Renal pelvis (tissue), 4 donors: ENCODE measurements around the gene VWA8. TPM values are rescaled to one million over a fixed set of nuclear protein-coding genes. Genes with fewer than 3 reads are reported as not detected.

Experiments used
- DNase-seq: peaks from one replicate; pipeline ENCODE4 v3.0.0-alpha.2; 2013
- polyA plus RNA-seq, 3 donors: library from polyadenylated mRNA; unstranded; fragments of 120-200 nt; gene quantifications; one replicate each; pipeline ENCODE4 v1.2.1, GENCODE V29; 2013; ENCODE audit not compliant: insufficient read length in 3 of 3

VWA8 gene
- polyA plus RNA-seq, 3 donors, result 19.0 to 21.1 (median 19.0) TPM

DNA sequence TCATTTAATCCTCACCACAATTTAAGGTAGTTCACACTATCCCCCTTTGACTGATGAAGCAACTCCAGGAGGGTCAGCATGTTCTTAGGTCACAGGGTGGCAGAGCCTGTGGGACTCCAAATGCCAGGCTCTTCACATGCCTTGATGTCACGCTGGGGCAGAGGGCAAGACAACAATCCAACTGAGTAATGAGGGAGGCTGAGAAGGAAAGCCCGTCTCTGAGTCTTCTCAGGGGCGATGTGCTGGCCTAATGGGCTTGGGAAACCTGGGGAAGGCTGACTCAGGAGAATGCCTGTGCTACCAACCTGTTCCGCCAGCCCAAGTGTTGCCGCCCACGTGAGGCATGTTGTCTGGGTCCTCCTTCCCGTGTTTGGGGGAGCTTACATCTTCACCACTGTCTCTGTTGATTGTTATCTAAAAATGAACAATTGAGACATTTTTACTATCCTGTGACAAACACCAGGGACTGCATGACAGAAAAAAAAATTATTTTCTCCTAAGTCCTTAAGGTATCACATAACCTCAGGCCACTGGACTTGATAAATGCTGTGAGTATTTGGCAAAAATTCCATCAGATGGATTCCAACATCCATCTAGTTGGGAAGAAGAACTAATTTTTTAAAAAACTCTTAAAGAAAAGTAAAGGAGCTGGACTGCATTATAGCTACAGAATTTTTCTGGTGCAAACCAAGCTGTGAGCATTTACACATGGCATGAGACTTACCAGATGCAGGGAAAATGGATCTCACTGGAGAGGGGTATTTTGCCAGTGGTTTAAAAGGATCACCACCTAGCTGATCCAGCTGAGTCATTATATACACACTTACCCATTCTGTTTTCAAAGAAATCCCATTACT lies 346.0 kb downstream of the VWA8 start:
- DNase-seq, result no peak

DNA sequence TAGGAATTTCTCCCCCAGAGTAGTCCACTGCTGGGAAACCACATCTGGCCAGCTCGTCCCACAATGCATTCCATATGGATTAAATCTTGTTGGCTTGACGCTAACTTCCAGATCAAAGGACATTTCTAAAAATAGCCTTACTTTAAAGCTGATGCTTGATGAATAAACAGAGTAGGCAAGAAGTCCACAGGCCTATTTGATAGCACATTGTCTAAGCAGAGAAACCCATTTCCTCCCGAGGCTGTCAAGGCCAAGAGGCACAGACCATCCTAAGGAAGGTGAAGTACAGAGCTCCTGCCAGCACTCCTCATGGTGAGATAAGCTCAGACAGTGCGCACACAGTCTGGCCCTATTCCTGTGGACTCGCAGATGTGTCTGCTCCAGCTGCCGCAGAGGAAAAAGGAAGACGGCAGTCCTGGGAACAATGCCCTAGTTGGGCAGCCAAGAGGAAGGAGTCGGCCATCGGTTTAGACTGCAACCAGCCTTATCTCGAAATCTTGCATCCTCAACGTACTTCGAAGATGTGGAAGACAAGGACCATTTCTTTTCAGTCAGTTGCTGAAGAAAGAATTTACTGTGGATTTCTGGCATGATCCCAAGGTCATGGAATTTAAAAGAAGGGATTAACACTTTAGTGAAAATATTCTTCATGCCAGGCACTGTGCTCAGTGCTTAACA lies 346.8 kb downstream of the VWA8 start:
- no peak for DNase-seq

DNA sequence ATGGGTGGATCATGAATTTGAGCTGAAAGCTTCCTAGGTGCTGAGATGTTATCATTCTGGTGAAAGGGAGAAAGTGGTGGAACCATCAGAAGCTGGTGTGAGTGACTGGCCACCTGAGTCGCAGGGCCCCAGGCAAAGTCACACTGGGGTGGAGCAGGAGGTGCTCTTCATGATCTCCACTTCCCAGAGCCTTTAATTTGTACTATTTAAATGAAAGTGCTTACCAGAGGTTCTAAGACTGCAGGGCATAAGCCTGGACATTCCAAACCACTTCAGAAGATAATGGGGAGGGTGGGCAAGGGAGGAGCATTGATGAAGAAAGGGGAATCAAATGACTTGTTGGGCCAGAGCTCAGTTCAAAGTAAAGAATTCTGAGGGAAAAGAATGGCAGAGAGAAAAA lies 347.4 kb downstream of the VWA8 start:
- no peak for DNase-seq

DNA sequence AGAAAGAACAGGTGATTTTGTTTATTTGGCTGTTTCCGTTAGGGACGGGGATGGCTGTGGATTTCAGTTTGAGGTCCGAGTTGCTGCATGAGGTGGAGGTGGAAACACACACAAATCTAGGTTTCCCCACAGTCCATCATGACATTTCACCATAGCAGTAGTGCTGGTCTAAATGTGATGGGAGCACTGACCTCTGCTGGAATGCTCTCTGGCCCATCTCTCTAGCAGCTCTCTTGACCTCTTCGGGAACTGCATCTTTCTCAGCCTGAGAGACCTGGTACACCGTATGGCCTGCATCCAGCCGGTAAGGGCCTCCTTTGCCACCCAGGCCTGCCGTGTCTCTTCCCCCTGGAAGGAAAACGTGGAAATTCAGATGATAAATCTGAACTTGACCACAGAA lies 349.5 kb downstream of the VWA8 start:
- no peak for DNase-seq

DNA sequence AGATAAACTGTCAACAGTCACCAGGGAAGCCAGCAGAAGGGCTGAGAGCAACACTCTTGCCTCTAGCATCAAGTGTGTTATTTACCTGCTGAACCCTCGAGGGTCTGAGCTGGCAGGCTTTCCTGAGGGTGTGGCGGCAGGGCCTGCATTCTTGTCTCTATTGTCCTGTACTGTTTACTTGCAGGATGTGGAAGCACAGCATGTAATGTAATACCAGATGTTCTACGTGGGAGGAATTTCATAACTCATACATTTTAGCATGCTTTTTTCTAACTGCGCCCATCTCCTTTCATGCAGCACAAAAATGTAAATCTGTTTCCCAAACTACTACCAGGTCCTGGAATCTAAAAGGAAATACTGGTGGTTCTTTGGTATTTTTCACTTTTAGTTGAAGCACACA lies 350.5 kb downstream of the VWA8 start:
- no peak for DNase-seq

DNA sequence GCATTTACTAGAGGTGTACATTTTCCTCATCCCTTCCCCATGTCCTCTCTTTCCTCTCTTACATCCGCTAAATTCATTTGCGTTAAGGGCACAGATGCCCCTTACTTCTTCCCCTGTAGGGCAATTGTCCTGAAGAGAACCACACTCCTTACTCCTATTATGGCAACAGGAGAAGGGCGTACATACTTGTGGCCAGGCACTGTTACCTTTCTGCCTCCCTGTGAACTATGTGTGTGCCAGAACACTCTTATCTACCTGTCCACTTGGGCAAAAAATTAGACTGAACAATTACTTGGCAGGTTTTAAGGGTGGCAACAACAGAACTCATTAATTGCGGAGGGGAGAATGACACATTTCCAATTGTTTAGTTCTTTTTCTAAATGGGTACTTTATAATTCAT lies 351.1 kb downstream of the VWA8 start:
- no peak for DNase-seq

DNA sequence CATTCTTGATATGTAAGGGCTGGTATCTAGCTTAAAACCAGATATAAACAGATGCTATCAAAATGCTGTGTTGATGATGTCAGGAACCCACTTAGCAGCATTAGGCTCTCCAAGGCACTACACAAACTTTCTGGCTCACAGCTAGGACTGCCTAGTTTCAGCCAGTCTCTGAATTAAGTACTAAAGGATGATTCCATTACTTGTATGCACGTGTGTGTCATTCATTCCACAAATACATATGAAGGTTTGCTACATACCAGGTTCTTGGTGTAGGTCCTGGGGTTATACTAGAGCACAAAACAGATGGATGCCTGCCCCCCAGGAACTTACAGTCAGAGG lies 352.1 kb downstream of the VWA8 start:
- no peak for DNase-seq

DNA sequence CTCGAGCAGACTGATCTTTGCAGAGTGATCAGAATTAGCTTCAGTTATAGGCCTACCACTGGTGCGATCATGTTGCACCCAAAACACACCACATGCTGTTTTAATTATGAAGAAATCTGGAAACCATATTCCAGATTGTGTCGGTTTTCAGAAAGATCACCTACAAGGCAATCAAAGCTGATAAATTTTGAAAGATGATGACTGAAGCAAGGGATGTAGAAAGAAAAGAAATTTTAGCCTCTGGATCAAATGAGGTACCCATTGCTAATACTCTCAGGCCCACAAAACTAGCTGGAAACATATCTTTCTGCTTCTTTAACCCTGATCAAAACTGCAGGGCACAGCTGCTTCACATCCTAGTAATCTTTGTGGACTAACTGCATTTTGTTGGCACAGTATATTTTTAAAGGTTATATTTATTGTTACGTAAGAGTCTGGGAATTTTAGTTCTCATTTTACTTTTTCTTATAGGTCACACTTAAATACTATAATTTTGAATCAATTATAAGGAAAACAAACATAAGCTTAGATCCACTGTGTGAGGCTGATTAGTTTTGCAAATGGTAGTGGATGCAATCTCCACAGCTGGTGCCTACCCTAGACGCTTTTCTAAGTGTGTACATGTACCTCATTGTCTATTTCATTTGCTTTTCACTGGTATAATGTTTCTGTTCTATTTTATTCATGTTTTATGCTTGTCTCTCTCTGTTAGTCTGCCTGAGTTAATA lies 352.6 kb downstream of the VWA8 start:
- no peak for DNase-seq

DNA sequence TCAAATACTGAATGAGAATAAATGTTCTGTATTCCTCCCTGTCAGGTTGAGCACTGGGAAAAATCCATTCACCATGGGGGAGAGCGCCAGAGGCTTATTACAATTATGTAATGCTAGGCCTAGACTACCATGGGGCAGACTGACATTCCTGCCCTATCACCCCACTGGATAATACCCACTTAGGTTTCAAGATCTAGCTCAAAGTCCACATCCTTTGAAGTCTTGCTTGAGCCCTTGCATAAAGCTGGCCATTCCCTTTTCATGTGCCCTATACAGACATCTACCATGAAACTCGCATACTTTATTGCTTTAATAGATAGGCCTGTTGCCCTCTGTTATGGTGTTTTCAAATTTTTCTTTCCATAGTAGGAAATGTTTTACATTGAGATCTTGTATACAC lies 354.3 kb downstream of the VWA8 start:
- no peak for DNase-seq

DNA sequence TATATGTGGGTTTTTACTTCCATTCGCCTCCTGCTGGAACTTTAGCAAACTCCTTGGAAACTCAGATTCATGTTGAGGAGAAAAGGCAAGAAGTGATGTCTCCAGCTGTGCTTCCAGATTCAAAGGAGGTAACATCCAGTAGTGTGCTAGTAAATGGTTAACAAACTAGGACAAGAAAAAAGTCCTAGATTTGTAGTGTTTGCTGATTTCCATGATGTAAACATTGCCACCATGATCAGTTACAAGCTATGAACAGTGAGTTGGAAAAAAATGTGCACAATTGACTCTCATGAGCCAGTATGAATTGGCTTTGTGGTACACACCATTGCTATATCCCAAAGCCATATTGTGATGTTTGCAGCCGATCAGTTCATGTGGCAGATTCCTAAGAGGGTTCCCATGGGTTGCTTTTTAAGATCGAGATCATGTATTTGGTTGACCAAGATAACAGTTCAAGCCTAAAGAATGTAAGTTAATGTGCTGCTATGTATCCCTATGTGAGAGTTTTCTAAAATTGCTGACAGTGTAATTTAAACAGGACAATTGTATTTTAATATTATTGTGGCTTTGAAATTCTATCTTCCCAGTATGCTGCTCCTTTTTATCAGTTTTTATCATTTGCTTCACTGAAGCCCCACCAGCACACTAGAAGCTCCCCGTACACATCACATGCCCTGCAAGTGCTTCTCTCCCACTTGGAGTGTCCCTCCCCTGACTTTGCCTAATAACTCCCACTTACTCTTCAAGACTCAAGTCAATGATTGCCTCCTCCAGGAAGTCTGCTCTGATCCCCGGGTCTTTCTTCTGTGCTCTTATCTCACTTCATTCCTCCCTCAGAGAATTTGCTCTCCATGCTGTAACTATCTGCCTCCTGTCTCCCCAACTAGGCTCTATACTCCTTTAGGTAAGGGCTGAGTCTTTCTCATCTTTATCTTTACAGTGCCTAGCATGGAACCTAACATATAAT lies 355.3 kb downstream of the VWA8 start:
- DNase-seq, result no peak

DNA sequence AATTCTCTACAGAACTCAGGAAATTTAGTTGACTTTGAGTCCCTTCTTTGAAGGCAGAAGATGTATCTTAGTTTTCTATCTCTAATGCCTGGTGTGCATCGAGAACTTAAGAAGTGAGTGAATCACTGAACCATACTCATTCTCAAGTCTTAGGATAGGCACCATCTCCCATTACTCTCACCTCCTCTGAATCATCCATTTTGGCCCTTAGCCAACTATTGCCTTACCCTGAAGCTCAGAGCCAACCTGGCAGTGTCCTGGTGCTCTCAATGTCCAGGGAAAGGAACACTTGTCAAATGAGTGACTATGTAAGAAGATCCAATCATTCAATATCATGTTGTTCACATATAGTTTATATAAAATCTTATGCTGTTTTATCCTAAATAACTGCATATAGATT lies 357.0 kb downstream of the VWA8 start:
- no peak for DNase-seq

DNA sequence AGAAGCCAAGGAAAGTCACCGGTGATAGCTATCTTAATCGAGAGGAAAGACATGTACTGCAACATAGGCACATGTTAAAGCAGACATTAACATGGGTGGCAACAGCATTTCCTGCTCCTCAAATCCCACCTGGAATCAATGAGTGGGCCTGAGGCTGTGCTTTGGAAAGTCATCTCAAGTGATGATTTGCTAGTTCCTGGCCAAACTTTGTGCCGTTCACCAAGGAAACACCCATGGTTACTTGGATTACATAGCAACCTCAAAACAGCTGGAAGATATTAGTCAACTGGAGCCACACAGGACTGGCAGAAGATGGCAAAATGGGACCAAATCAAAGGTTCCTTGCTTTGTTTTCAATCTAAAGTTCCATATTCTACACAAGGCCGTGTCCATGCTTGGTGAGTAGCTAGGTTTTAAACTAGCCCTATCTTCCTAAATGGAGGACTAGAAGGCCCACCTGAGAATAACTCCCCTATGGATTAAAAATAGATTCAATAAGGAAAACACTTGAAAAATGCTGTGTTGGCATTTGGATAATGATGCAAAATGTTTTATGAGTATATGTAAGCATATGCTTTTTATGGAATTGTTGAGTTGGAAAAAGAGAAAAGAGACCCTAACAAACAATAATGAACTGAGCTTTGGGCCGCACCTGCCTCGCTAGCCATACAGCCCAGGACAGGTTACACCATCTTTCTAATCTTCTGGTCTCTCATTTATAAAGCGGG lies 359.0 kb downstream of the VWA8 start:
- DNase-seq, result no peak

DNA sequence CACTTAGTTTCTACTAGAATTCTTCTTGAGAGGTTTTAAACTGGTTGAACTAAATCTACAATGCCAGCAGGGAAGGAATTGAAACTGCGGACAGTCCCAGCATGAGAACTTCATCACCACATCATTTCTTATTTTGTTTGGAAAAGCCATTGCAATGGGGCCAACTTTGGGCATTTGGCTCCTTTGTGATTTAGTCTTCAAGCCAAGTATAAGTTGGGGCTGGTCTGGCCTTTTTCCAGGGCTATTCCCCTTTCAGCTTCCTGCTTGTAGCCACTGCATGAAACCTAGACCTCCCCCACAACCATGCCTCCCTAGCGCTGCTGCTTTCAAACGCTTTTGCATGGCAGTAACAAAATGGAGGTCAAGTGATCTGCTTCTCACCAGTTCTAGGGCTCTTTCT lies 361.3 kb downstream of the VWA8 start:
- no peak for DNase-seq

DNA sequence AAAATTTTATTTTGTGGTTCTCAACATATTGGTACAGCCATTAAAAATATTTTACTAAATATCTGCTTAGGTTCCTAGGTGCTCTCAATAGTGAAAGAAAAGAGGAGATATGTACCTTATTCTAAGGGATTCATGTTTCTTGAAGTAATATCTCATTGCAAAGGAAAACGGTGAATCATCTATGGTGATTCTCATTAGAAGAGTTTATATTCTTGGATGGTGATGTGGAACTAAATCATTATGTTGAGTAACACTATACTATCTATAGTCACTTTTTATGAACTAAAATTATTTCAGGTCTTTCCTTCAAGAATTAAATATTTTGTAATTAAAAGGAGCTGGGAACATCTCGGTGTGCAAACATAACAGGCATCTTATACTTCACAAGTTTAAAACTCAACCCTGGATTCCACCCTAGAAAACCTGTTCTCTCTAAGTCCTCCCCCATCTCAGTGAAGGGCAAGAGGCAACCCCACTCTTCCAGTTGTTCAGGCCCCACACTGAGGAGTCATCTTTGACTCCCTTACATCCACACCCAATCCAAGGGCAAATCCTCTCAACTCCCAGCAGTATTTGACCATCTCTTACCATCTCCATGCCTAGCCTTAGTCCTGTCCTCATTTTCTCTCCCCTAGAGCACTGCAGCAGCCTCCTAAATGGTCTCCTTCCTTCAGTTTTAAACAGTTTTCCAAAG lies 363.4 kb downstream of the VWA8 start:
- no peak for DNase-seq

DNA sequence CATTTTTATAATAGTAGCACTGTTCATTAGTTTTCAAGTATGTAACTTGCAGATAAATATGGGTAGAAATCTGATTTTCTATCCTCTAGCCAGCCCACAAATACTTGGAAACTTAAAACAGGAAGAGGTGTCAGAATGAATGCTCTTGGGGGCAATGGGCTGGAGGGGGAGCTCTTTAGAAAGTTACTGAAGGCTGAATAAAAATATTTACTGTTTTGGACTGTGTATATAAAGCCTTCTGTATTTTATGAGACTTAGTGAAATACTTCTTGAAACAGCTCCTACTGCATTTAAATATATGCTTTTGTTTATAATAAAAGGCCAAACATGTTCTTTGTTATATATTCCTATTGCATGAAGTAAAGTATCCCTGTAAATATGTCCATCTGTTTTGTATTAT lies 364.7 kb downstream of the VWA8 start:
- DNase-seq, result no peak

DNA sequence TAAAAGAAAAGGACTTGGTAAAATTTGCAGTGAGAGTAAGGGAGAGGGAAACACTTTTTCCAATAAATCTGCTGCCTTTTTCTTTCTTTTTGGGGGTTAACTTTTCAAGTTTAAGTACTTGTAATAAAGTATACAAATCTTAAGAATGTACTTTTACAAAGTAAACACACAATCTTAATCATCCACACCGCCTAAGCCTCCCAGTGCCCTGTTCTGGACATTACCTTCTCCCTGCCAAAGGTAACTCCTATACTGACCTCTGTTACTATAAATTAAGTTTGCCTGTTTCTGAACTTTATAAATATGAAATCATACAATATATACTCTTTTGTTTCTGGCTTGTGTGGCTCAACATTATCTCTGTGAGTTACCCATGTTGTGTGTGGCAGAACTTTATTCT lies 365.6 kb downstream of the VWA8 start:
- no peak for DNase-seq

DNA sequence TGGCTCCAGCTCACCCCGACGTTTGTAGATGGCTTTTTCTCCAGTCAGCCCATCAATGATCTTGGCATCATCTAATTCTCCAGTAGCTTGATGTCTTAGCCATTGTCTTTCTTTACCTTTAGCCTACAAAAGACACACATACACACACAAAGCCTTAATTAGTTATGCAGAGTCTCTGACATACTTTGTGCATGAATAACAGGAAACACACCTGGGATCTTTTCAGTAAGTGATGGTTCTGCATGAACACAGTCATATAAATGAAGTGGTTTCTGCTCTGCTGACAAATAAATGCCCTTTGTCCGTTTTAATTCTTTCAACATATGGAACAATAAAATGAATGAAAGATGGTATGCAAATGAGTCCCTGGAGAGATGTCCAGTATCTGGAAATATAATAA lies 370.3 kb downstream of the VWA8 start:
- no peak for DNase-seq

DNA sequence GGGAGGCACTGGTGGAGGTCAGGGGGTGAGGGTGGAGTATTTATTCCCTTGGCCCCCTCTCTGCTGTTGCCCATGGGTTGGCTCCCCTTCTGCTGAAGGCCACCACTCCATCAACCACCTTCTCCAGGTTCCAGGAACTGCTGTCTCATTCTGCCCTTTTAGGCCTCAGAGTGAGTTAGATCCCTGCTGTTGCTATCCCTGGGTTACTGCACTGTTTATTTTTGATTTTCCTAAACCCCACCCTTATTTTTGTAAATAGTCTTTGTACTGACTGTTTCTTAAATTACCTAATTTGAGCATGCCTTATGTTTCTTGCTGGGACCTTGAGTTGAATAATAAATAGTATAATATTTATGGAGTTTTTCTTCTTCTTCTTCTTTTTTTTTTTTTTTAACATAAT lies 370.8 kb downstream of the VWA8 start:
- DNase-seq, result no peak

DNA sequence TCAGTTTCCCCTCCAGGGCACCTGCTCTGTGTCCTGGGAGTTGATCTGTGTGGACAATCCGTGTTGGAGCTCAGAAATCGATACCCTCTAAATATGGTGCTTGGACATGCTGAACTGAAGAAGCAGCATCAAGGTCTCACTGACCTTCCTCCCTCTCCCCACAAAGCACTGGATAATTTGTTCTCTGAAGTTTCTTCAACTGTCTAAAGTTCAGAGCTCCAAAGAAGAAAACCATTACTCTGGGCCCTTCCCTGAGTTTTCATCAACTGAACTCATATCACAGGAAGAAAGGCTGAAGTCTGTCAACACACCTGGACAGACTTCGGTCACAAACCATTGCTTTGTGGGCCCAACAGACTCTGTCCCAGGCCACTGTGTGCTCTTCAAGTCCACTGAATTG lies 371.5 kb downstream of the VWA8 start:
- DNase-seq, result no peak

DNA sequence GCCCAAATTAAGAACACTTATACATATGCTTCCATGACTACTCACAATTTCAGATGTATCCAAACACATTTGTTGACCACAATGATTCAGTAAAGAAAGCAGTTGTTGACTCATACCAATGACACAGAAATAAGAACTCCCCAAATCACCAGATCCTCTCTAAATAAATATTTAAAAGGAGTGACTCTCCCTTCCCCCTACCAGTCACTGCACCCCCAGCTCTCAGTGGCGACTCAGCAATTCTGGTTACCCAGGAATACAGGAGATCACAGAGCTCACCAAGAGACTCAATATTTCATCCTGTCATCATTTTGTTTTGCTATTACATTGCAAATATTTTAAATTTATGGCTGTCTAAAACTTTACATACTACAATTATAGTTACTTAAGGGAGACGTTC lies 372.0 kb downstream of the VWA8 start:
- no peak for DNase-seq

DNA sequence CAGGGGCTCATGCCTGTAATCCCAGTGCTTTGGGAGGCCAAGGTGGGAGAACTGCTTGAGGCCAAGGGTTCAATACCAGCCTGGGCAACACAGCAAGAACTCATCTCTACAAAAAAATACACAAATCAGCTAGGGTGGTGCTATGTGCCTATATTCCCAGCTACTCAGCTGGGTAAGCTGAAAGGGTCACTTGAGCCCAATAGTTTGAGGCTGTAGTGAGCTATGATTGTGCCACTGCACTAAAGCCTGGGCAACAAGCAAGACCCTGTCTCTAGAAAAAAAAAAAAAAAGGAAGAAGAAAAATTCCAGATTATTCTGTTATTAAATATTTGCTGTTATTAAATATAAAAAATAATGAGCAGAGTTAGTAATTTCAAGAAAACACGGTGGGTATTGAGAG lies 372.5 kb downstream of the VWA8 start:
- DNase-seq, result no peak
